ENCODE measurements around the gene CCDC27. TPM values are rescaled to one million over a fixed set of nuclear protein-coding genes. Genes with fewer than 3 reads are reported as not detected.

CCDC27 gene
- total RNA-seq, 1 experiment from 2014 or later: not detected

DNA sequence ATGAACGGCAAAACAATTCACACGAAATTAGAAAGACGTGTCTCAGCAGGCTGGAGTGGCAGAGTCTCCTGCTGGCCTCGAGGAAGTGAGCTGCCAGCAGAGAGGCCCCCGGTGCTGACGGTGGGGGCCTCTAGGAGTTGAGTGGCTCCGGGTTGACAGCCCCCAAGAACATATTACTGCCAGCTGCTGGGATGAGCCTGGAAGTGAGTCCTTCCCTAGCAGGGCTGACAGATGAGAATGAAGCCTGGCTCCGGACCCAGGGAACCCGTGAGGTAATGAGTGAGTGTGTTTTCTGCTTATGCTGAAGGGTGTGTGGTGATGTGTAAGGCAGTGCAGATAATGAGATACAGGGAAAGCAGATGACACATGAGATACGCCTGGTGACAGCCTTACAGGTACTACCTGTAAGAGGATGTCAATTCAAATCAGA is 67.5 kb downstream of the CCDC27 start:
- Histone ChIP-seq H3K27me3 (ENCODE audit: insufficient read depth, low read depth) (no peaks in the 10 kb centered on the region), H3K36me3 (ENCODE audit: low read depth) (no peaks in the 10 kb centered on the region), H3K9me3 (ENCODE audit: insufficient read depth, low read depth) (no peaks in the 10 kb centered on the region), H3K9me2 (ENCODE audit: insufficient read depth) (no peaks in the 10 kb centered on the region), H3K4me3 (no peak overlapping the region), H3F3A (ENCODE audit: insufficient read depth, low read depth) (no peaks in the 10 kb centered on the region), H3K4me2 (no peak overlapping the region), H3K4me1 (replicated peaks; ENCODE audit: insufficient read depth) (no peaks in the 10 kb centered on the region), H4K20me1 (ENCODE audit: insufficient read depth) (no peaks in the 10 kb centered on the region), H3K79me2 (ENCODE audit: low read depth) (no peaks in the 10 kb centered on the region), H3K27ac (no peak overlapping the region), H2AFZ (no peak overlapping the region)
- ChIA-PET CTCF (no interaction called here), POLR2A (ENCODE audit: unreplicated experiment) (no interaction called here)
- TF ChIP-seq, protein P1, sequence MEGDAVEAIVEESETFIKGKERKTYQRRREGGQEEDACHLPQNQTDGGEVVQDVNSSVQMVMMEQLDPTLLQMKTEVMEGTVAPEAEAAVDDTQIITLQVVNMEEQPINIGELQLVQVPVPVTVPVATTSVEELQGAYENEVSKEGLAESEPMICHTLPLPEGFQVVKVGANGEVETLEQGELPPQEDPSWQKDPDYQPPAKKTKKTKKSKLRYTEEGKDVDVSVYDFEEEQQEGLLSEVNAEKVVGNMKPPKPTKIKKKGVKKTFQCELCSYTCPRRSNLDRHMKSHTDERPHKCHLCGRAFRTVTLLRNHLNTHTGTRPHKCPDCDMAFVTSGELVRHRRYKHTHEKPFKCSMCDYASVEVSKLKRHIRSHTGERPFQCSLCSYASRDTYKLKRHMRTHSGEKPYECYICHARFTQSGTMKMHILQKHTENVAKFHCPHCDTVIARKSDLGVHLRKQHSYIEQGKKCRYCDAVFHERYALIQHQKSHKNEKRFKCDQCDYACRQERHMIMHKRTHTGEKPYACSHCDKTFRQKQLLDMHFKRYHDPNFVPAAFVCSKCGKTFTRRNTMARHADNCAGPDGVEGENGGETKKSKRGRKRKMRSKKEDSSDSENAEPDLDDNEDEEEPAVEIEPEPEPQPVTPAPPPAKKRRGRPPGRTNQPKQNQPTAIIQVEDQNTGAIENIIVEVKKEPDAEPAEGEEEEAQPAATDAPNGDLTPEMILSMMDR (conservative IDR thresholded peaks at IDR 0.05): no peak
- TF ChIP-seq EZH2 (IDR thresholded peaks at IDR 0.05; ENCODE audit: low read depth): no peak
- no peak for DNase-seq
- no TSS peak for BruUV-seq (replicated peaks)
- intact Hi-C loops (cut with micrococcal nuclease; ENCODE audit: unreplicated experiment): no loop called here

DNA sequence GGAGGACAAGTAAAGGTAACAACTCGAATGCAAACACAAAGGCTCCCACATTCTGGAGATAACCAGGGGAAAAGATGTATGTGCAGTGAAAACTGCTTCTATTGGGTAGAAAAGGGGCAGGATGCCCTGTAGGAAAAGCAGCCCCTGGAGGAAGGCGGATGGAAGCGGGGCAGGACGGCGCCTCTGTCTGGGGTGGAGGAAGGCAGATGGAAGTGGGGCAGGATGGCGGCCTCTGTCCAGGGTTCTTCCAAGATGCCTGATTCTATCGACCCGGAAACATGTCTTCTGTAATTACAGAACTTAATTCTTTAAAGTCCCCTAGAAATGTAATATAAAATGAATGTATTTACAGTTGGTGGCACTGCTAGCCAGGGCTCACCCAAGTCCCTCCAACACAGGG is 68.1 kb downstream of the CCDC27 start:
- no peaks in the 10 kb centered on the region for H3K9me3 ChIP-seq (ENCODE audit: insufficient read depth, low read depth)
- POLR2A ChIA-PET (ENCODE audit: unreplicated experiment): no interaction called here

DNA sequence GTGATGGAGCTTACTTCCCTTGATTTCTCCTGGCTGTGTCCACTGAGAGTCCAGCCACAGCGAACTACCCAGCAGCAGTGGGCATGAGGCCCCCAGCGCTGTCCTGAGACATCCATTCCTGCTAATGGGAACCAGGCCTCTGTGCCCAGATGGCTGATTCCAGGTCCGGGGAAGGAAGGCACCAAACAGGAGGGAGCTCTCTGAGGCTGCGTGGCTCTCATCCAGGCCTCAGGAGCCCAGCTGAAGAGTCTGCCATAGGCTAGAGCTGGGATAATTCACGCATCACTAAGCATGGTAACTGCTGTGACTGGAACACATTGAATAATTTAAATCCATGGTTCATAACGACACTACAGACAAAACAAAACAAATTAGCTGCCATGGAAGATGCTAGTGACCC is 68.8 kb downstream of the CCDC27 start:
- ChIA-PET POLR2A (ENCODE audit: unreplicated experiment) (no interaction called here), CTCF (no interaction called here)
- Histone ChIP-seq H3K4me2 (no peak overlapping the region), H3K4me1 (replicated peaks; ENCODE audit: insufficient read depth) (no peaks in the 10 kb centered on the region), H3K79me2 (ENCODE audit: low read depth) (no peaks in the 10 kb centered on the region), H3K9me2 (ENCODE audit: insufficient read depth) (no peaks in the 10 kb centered on the region), H3K4me3 (no peak overlapping the region), H3K9me3 (ENCODE audit: insufficient read depth, low read depth) (no peaks in the 10 kb centered on the region), H3K27ac (no peak overlapping the region), H2AFZ (no peak overlapping the region), H3K27me3 (ENCODE audit: insufficient read depth, low read depth) (no peaks in the 10 kb centered on the region), H3F3A (ENCODE audit: insufficient read depth, low read depth) (no peaks in the 10 kb centered on the region), H3K36me3 (ENCODE audit: low read depth) (no peaks in the 10 kb centered on the region), H4K20me1 (ENCODE audit: insufficient read depth) (no peaks in the 10 kb centered on the region)
- intact Hi-C loops (cut with micrococcal nuclease; ENCODE audit: unreplicated experiment): no loop called here
- TF ChIP-seq, protein P1 (conservative IDR thresholded peaks at IDR 0.05): no peak
- no peak for TF ChIP-seq EZH2 (IDR thresholded peaks at IDR 0.05; ENCODE audit: low read depth)
- no peak for DNase-seq
- BruUV-seq (replicated peaks): no TSS peak

More for the DNA sequence above, 68.1 kb downstream of the CCDC27 start:
- no peaks in the 10 kb centered on the region for H3K4me1 ChIP-seq (replicated peaks; ENCODE audit: insufficient read depth)
- intact Hi-C loops (cut with micrococcal nuclease; ENCODE audit: unreplicated experiment): no loop called here
- H3K9me2 ChIP-seq (ENCODE audit: insufficient read depth): no peaks in the 10 kb centered on the region
- no peaks in the 10 kb centered on the region for H3F3A ChIP-seq (ENCODE audit: insufficient read depth, low read depth)
- no peak overlapping the region for H3K27ac ChIP-seq
- no peak for DNase-seq
- H3K79me2 ChIP-seq (ENCODE audit: low read depth): no peaks in the 10 kb centered on the region
- H4K20me1 ChIP-seq (ENCODE audit: insufficient read depth): no peaks in the 10 kb centered on the region
- CTCF ChIA-PET: no interaction called here
- no peaks in the 10 kb centered on the region for H3K36me3 ChIP-seq (ENCODE audit: low read depth)
- TF ChIP-seq, protein P1 (conservative IDR thresholded peaks at IDR 0.05): no peak
- TF ChIP-seq EZH2 (IDR thresholded peaks at IDR 0.05; ENCODE audit: low read depth): no peak
- no peak overlapping the region for H2AFZ ChIP-seq
- no TSS peak for BruUV-seq (replicated peaks)
- H3K4me2 ChIP-seq: no peak overlapping the region
- H3K4me3 ChIP-seq: no peak overlapping the region
- H3K27me3 ChIP-seq (ENCODE audit: insufficient read depth, low read depth): no peaks in the 10 kb centered on the region

Other genes starting within 250 kb of the CCDC27 start
- 65.3 and 77.6 TPM in 2 replicates for gene MEGF6, start 140.9 kb upstream of the CCDC27 start, total RNA-seq (2021)
- gene TPRG1L, start 127.4 kb upstream of the CCDC27 start, total RNA-seq (2021): 41.4 and 44.9 TPM in 2 replicates
- 23.8 and 25.5 TPM in 2 replicates for gene WRAP73, start 102.3 kb upstream of the CCDC27 start, total RNA-seq (2021)
- gene TP73, start 99.9 kb upstream of the CCDC27 start, total RNA-seq (2021): 6.2 and 6.9 TPM in 2 replicates
- gene SMIM1, start 20.3 kb downstream of the CCDC27 start, total RNA-seq (2021): 5.9 and 13.2 TPM in 2 replicates
- gene LRRC47, start 44.0 kb downstream of the CCDC27 start, total RNA-seq (2021): 34.2 and 35.5 TPM in 2 replicates
- 47.7 and 57.7 TPM in 2 replicates for gene CEP104, start 104.8 kb downstream of the CCDC27 start, total RNA-seq (2021)
- gene DFFB, start 105.0 kb downstream of the CCDC27 start, total RNA-seq (2021): 4.7 and 5.9 TPM in 2 replicates
- gene C1orf174, start 147.8 kb downstream of the CCDC27 start, total RNA-seq (2021): 22.1 and 26.2 TPM in 2 replicates

All from PC-9 (cell line).